ENCODE results near the gene GNB1. TPM values are rescaled to one million over a fixed set of nuclear protein-coding genes. Genes with fewer than 3 reads are reported as not detected.
"Not testable (repeated sequence)": the region's sequence is repeated elsewhere in the genome, so short reads cannot be mapped to it uniquely, and the experiment has no call there.

GNB1 gene
- total RNA-seq, 1 donor from 2014 or later, result 159 TPM

DNA sequence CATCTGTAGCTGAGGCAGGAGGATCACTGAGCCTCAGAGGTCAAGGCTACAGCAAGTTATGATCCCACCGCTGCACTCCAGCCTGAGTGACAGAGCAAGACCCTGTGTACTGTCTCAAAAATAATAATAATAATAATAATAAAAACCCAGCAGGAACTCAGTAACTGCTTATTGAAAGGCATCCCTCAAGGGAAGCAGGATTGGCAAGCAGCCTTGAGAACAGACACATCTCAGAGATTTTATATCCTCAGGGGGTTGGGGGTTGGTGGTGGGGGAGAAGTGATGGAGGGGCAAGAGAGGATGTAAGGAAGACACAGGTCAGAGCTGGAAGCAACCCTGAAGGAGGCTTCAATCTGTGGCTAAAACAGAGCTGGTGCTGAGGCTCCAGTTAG is 29.6 kb downstream of the GNB1 start:
- Histone ChIP-seq H3K27me3 (no peaks in the 10 kb centered on the region), H3K4me3 (no peak overlapping the region), H3K4me1 (peaks cover 92% of the 10 kb centered on the region), H3K27ac (no peak overlapping the region), H3K36me3 (no peaks in the 10 kb centered on the region), H3K9me3 (no peaks in the 10 kb centered on the region)
- TF ChIP-seq, protein P1, sequence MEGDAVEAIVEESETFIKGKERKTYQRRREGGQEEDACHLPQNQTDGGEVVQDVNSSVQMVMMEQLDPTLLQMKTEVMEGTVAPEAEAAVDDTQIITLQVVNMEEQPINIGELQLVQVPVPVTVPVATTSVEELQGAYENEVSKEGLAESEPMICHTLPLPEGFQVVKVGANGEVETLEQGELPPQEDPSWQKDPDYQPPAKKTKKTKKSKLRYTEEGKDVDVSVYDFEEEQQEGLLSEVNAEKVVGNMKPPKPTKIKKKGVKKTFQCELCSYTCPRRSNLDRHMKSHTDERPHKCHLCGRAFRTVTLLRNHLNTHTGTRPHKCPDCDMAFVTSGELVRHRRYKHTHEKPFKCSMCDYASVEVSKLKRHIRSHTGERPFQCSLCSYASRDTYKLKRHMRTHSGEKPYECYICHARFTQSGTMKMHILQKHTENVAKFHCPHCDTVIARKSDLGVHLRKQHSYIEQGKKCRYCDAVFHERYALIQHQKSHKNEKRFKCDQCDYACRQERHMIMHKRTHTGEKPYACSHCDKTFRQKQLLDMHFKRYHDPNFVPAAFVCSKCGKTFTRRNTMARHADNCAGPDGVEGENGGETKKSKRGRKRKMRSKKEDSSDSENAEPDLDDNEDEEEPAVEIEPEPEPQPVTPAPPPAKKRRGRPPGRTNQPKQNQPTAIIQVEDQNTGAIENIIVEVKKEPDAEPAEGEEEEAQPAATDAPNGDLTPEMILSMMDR (IDR thresholded peaks at IDR 0.05), result no peak
- TF ChIP-seq POLR2AphosphoS5 (IDR thresholded peaks at IDR 0.05; ENCODE audit: insufficient read depth in 1 of 2, low read depth in 1 of 2) (no peak), POLR2A (IDR thresholded peaks at IDR 0.05) (no peak)
- intact Hi-C loops (cut with DNase I), result no loop called here
- no peak for DNase-seq (ENCODE audit: extremely low spot score in 2 of 2)

DNA sequence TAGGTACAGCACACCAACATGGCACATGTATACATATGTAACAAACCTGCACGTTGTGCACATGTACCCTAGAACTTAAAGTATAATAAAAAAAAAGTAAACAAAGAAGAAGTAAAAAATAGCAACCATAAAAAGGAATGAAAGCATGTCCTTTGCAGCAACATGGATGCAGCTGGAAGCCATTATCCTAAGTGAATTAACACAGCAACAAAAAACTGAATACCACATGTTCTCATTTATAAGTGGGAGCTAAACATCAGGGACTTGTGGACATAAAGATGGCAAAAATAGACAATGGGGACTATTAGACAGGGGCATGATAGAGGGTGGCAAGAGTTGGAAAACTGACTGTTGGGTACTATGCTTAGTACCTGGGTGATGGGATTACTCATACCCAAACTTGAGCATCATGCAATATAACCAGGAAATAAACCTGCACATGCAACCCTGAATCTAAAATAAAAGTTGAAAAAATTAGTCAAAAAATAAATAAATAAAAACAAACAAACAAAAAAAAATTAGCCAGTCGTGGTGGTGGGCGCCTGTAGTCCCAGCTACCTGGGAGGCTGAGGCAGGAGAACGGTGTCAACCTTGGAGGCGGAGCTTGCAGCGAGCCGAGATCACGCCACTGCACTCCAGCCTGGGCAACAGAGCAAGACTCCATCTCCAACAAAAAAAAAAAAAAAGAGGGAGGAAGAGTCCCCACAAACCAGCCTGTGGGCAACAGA is 30.8 kb downstream of the GNB1 start:
- peak overlapping the region in 1 of 2 donors; percentile 13 for H3K4me3 ChIP-seq
- not testable (repeated sequence) for DNase-seq (ENCODE audit: extremely low spot score in 2 of 2); H3K36me3 ChIP-seq; H3K9me3 ChIP-seq; H3K27me3 ChIP-seq
- H3K4me1 ChIP-seq, result peaks cover 89% of the 10 kb centered on the region
- peak overlapping the region; percentile 82 for H3K27ac ChIP-seq
- intact Hi-C loops (cut with DNase I), result loop anchor here (2.0 kb wide), 1 partner anchor 31 kb away; the partner anchor contains the start of gene GNB1

- H3K27ac ChIP-seq, result peak overlapping the region; percentile 82
- no peaks in the 10 kb centered on the region for H3K36me3 ChIP-seq
- peak in 1 of 2 donors; percentile 91 for DNase-seq (ENCODE audit: extremely low spot score in 2 of 2)
- intact Hi-C loops (cut with DNase I), result loop anchor here (2.0 kb wide), 1 partner anchor 32 kb away; the partner anchor contains the start of gene GNB1
- peak overlapping the region in 1 of 2 donors; percentile 13 for H3K4me3 ChIP-seq
- H3K4me1 ChIP-seq, result peaks cover 83% of the 10 kb centered on the region
- TF ChIP-seq, protein P1 (IDR thresholded peaks at IDR 0.05), result peak in 1 of 3 experiments; percentile 13
- TF ChIP-seq POLR2AphosphoS5 (IDR thresholded peaks at IDR 0.05; ENCODE audit: insufficient read depth in 1 of 2, low read depth in 1 of 2) (peak; percentile 9 to 87), POLR2A (IDR thresholded peaks at IDR 0.05) (no peak)
- H3K9me3 ChIP-seq, result no peaks in the 10 kb centered on the region
- no peaks in the 10 kb centered on the region for H3K27me3 ChIP-seq
These were observed 32.4 kb downstream of the GNB1 start for GRCh38 chr1:1858382-1859086.

- Histone ChIP-seq H3K9me3 (no peaks in the 10 kb centered on the region), H3K27ac (peak overlapping the region; percentile 82), H3K4me1 (peaks cover 81% of the 10 kb centered on the region), H3K27me3 (no peaks in the 10 kb centered on the region), H3K4me3 (no peak overlapping the region), H3K36me3 (no peaks in the 10 kb centered on the region)
- no peak for DNase-seq (ENCODE audit: extremely low spot score in 2 of 2)
- no peak for TF ChIP-seq POLR2A (IDR thresholded peaks at IDR 0.05)
- intact Hi-C loops (cut with DNase I), result no loop called here
These were observed 33.7 kb downstream of the GNB1 start for GRCh38 chr1:1857096-1857703.

GRCh38 chr1:1856161-1856560 is 34.7 kb downstream of the GNB1 start:
- peaks cover 80% of the 10 kb centered on the region for H3K4me1 ChIP-seq
- H3K9me3 ChIP-seq; DNase-seq (ENCODE audit: extremely low spot score in 2 of 2); H3K4me3 ChIP-seq; H3K36me3 ChIP-seq; H3K27ac ChIP-seq; intact Hi-C loops (cut with DNase I); H3K27me3 ChIP-seq: not testable (repeated sequence)

DNA sequence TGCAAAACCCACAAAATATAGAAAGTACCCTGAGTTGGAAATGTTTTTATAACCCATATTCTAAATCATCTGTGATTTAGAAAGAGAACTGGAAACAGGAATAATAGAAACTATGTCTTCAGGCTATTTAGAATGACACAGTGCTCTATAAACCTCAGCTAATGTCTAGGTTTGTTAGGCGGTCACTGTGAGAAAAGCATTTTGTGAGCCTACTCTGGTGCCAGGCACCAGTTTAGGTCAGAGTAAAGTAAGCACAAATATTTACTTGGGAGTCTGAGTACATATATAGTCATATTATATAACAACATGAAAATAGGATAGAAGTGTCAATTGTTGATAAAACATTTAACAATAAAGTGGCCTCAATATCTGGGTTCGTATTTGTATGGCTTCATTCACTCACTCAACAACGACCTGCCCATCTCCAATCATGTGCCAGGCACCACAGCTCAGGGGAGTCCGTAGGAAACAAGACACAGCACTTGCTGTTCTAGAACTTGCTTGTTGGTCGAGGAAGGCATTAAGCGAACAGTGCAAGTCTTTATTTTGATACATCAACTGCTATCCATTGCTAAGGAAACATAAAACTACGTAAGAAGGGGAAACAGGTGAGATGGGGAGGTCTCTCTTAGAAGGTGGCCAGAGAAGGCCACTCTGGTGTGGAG is 37.2 kb downstream of the GNB1 start:
- peaks cover 75% of the 10 kb centered on the region for H3K4me1 ChIP-seq
- H3K27ac ChIP-seq, result no peak overlapping the region
- no peak for DNase-seq (ENCODE audit: extremely low spot score in 2 of 2)

More for the DNA sequence above, 37.2 kb downstream of the GNB1 start:
- Histone ChIP-seq H3K27me3 (no peaks in the 10 kb centered on the region), H3K36me3 (no peaks in the 10 kb centered on the region), H3K4me3 (no peak overlapping the region), H3K9me3 (no peaks in the 10 kb centered on the region)
- TF ChIP-seq POLR2A (IDR thresholded peaks at IDR 0.05), result no peak
- TF ChIP-seq, protein P1 (IDR thresholded peaks at IDR 0.05), result no peak
- TF ChIP-seq POLR2AphosphoS5 (IDR thresholded peaks at IDR 0.05; ENCODE audit: insufficient read depth in 1 of 2, low read depth in 1 of 2), result no peak
- intact Hi-C loops (cut with DNase I), result no loop called here

Measured in vagina (tissue), 2 donors.